HEK293 (cell line): ENCODE measurements around the gene RPS15.

ENCODE experiments used
- ELK4 ChIP-seq: IDR thresholded peaks from 2 replicates; pipeline ENCODE4 v1.6.1; 2011; ENCODE audit warnings: mild to moderate bottlenecking, low read depth, low read length, borderline replicate concordance
- GFI1B ChIP-seq: fragments of 450-650 bp; formaldehyde crosslinking; IDR thresholded peaks from 2 replicates; pipeline ENCODE4 v1.5.1; 2016; ENCODE audit warnings: missing biosample characterization, missing genetic modification characterization
- GLI2 ChIP-seq: fragments of 450-650 bp; formaldehyde crosslinking; IDR thresholded peaks from 2 replicates; pipeline ENCODE4; 2017; ENCODE audit warnings: missing biosample characterization, missing genetic modification characterization, low read depth, borderline replicate concordance
- HIC1 ChIP-seq: fragments of 450-650 bp; formaldehyde crosslinking; IDR thresholded peaks from 2 replicates; pipeline ENCODE4 v1.5.1; 2016; ENCODE audit warnings: missing biosample characterization, missing genetic modification characterization
- MYNN ChIP-seq: fragments of 450-650 bp; formaldehyde crosslinking; IDR thresholded peaks from 2 replicates; pipeline ENCODE4 v1.5.1; 2016; ENCODE audit warnings: missing biosample characterization, missing genetic modification characterization, borderline replicate concordance
- MZF1 ChIP-seq: fragments of 450-650 bp; formaldehyde crosslinking; IDR thresholded peaks from 2 replicates; pipeline ENCODE4 v1.5.1; 2017; ENCODE audit warnings: missing biosample characterization, missing genetic modification characterization, borderline replicate concordance
- PATZ1 ChIP-seq: fragments of 450-650 bp; formaldehyde crosslinking; IDR thresholded peaks from 2 replicates; pipeline ENCODE4 v1.5.1; 2016; ENCODE audit warnings: missing biosample characterization, missing genetic modification characterization
- YY1 ChIP-seq: fragments of 450-650 bp; formaldehyde crosslinking; IDR thresholded peaks from 2 replicates; pipeline ENCODE4 v1.5.1; 2018; ENCODE audit warnings: missing biosample characterization, missing genetic modification characterization
- ZBTB1 ChIP-seq: fragments of 450-650 bp; formaldehyde crosslinking; IDR thresholded peaks from 2 replicates; pipeline ENCODE4 v1.5.1; 2016; ENCODE audit warnings: missing biosample characterization, missing genetic modification characterization
- ZFP37 ChIP-seq: fragments of 450-650 bp; formaldehyde crosslinking; IDR thresholded peaks from 2 replicates; pipeline ENCODE4 v1.5.1; 2016; ENCODE audit warnings: missing biosample characterization, missing genetic modification characterization
- ZNF138 ChIP-seq: fragments of 450-650 bp; formaldehyde crosslinking; IDR thresholded peaks from 2 replicates; pipeline ENCODE4 v1.5.1; 2016; ENCODE audit warnings: missing biosample characterization, missing genetic modification characterization, borderline replicate concordance
- ZNF16 ChIP-seq: fragments of 450-650 bp; formaldehyde crosslinking; IDR thresholded peaks from 2 replicates; pipeline ENCODE4 v1.5.1; 2016; ENCODE audit warnings: low read depth, missing biosample characterization, missing genetic modification characterization
- ZNF311 ChIP-seq: fragments of 450-650 bp; formaldehyde crosslinking; IDR thresholded peaks from 2 replicates; pipeline ENCODE4 v1.5.1; 2017; ENCODE audit warnings: missing biosample characterization, missing genetic modification characterization, borderline replicate concordance
- ZNF341 ChIP-seq: fragments of 450-650 bp; formaldehyde crosslinking; IDR thresholded peaks from 2 replicates; pipeline ENCODE4; 2016; ENCODE audit warnings: low read depth, missing biosample characterization, missing genetic modification characterization
- ZNF48 ChIP-seq: fragments of 450-650 bp; formaldehyde crosslinking; IDR thresholded peaks from 2 replicates; pipeline ENCODE4 v1.5.1; 2016; ENCODE audit warnings: missing biosample characterization, missing genetic modification characterization
- ZNF549 ChIP-seq: fragments of 450-650 bp; IDR thresholded peaks from 2 replicates; pipeline ENCODE4 v1.5.1; 2018; ENCODE audit warnings: missing biosample characterization, missing genetic modification characterization, mild to moderate bottlenecking, inconsistent platforms, moderate library complexity
- ZNF555 ChIP-seq: fragments of 450-650 bp; formaldehyde crosslinking; conservative IDR thresholded peaks from 2 replicates; pipeline ENCODE4 v1.5.1; 2017; ENCODE audit warnings: missing biosample characterization, mild to moderate bottlenecking, missing genetic modification characterization, inconsistent platforms
- ZNF561 ChIP-seq: fragments of 450-650 bp; IDR thresholded peaks from 2 replicates; pipeline ENCODE4 v1.5.1; 2018; ENCODE audit warnings: missing biosample characterization, missing genetic modification characterization, borderline replicate concordance
- ZNF623 ChIP-seq: fragments of 450-650 bp; formaldehyde crosslinking; IDR thresholded peaks from 2 replicates; pipeline ENCODE4 v1.5.1; 2016; ENCODE audit warnings: missing biosample characterization, missing genetic modification characterization
- ZNF629 ChIP-seq: fragments of 450-650 bp; formaldehyde crosslinking; IDR thresholded peaks from 2 replicates; pipeline ENCODE4 v1.5.1; 2017; ENCODE audit warnings: missing biosample characterization, missing genetic modification characterization
- ZNF645 ChIP-seq: fragments of 450-650 bp; formaldehyde crosslinking; IDR thresholded peaks from 2 replicates; pipeline ENCODE4; 2016; ENCODE audit warnings: missing biosample characterization, missing genetic modification characterization
- ZNF654 ChIP-seq: fragments of 450-650 bp; formaldehyde crosslinking; IDR thresholded peaks from 2 replicates; pipeline ENCODE4 v1.5.1; 2016; ENCODE audit warnings: low read depth, missing biosample characterization, missing genetic modification characterization
- ZNF670 ChIP-seq: fragments of 450-650 bp; formaldehyde crosslinking; IDR thresholded peaks from 2 replicates; pipeline ENCODE4 v1.5.1; 2016; ENCODE audit warnings: missing biosample characterization, missing genetic modification characterization, low read depth
- ZNF701 ChIP-seq: fragments of 450-650 bp; formaldehyde crosslinking; IDR thresholded peaks from 2 replicates; pipeline ENCODE4 v1.5.1; 2016; ENCODE audit warnings: missing biosample characterization, missing genetic modification characterization
- ZNF707 ChIP-seq: fragments of 450-650 bp; formaldehyde crosslinking; IDR thresholded peaks from 2 replicates; pipeline ENCODE4 v1.5.1; 2016; ENCODE audit warnings: missing biosample characterization, missing genetic modification characterization
- ZNF747 ChIP-seq: fragments of 450-650 bp; formaldehyde crosslinking; IDR thresholded peaks from 2 replicates; pipeline ENCODE4 v1.5.1; 2016; ENCODE audit warnings: missing biosample characterization, missing genetic modification characterization
- ZNF792 ChIP-seq: fragments of 450-650 bp; formaldehyde crosslinking; IDR thresholded peaks from 2 replicates; pipeline ENCODE4 v1.5.1; 2016; ENCODE audit warnings: missing biosample characterization, missing genetic modification characterization
- ZSCAN16 ChIP-seq: fragments of 450-650 bp; formaldehyde crosslinking; IDR thresholded peaks from 2 replicates; pipeline ENCODE4 v1.5.1; 2016; ENCODE audit warnings: missing biosample characterization, missing genetic modification characterization
- ZSCAN4 ChIP-seq: fragments of 450-650 bp; formaldehyde crosslinking; IDR thresholded peaks from 2 replicates; pipeline ENCODE4 v1.5.1; 2017; ENCODE audit warnings: missing biosample characterization, missing genetic modification characterization

RPS15 gene

GRCh38 chr19:1445185-1445931, 7.2 kb downstream of the RPS15 start (continued):
- TF ChIP-seq ZNF645 (tag by site-specific recombination) (no peak), ZSCAN4 (tag by site-specific recombination) (no peak), ZNF654 (tag by site-specific recombination) (no peak), HIC1 (tag by site-specific recombination) (peak; percentile 95), ELK4 (no peak), ZNF701 (tag by site-specific recombination) (no peak), ZNF707 (no peak), ZNF48 (no peak), ZNF341 (peak; percentile 64; the same call in 1 of the 2 replicates), GFI1B (peak; percentile 53; the same call in 1 of the 2 replicates), ZNF629 (tag by site-specific recombination) (peak; percentile 70), ZNF16 (tag by site-specific recombination) (peak; percentile 92), ZNF670 (tag by site-specific recombination) (no peak), ZNF561 (tag by site-specific recombination) (peak; percentile 99), ZSCAN16 (tag by site-specific recombination) (0 out of 2 replicates have a peak, but pooled peaks have one; percentile 80), MYNN (tag by site-specific recombination) (no peak), GLI2 (tag by site-specific recombination) (no peak), ZNF792 (tag by site-specific recombination) (peak; percentile 99), ZNF555 (tag by site-specific recombination) (no peak), ZNF747 (tag by site-specific recombination) (no peak), ZNF623 (tag by site-specific recombination) (peak; percentile 13; the same call in 1 of the 2 replicates), ZNF549 (tag by site-specific recombination) (no peak), ZNF311 (tag by site-specific recombination) (no peak), ZBTB1 (tag by site-specific recombination) (0 out of 2 replicates have a peak, but pooled peaks have one; percentile 25), PATZ1 (peak; percentile 97), MZF1 (tag by site-specific recombination) (peak; percentile 84), ZFP37 (tag by site-specific recombination) (peak; percentile 20; the same call in 1 of the 2 replicates), ZNF138 (no peak), YY1 (tag by site-specific recombination) (no peak)
